Measurements from ENCODE around the gene NUP50. TPM values are rescaled to one million over a fixed set of nuclear protein-coding genes. Genes with fewer than 3 reads are reported as not detected.

The NUP50 gene
- total RNA-seq, 2 experiments from 2014 or later: 123 to 133 TPM

DNA sequence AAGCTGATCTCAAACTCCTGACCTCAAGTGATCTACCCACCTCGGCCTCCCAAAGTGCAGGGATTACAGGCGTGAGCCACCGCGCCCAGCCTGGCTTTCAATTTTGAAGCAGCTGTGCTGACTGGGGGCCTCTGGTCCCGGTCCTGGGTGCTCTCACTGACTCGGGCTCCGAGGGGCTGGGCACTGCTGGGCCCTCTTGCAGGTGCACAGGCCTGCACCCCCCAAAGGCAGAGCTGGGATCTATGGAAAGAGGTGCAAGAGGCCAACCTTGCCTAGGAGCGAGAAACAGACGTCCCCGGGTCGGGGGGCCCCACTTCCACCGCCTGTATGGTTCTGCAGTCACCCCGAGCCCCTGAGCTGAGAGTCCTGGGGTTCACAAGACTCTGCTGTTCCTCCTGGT, 43.8 kb downstream of the NUP50 start:
- ATAC-seq: no peak
- TF ChIP-seq, protein P1, sequence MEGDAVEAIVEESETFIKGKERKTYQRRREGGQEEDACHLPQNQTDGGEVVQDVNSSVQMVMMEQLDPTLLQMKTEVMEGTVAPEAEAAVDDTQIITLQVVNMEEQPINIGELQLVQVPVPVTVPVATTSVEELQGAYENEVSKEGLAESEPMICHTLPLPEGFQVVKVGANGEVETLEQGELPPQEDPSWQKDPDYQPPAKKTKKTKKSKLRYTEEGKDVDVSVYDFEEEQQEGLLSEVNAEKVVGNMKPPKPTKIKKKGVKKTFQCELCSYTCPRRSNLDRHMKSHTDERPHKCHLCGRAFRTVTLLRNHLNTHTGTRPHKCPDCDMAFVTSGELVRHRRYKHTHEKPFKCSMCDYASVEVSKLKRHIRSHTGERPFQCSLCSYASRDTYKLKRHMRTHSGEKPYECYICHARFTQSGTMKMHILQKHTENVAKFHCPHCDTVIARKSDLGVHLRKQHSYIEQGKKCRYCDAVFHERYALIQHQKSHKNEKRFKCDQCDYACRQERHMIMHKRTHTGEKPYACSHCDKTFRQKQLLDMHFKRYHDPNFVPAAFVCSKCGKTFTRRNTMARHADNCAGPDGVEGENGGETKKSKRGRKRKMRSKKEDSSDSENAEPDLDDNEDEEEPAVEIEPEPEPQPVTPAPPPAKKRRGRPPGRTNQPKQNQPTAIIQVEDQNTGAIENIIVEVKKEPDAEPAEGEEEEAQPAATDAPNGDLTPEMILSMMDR (IDR thresholded peaks at IDR 0.05): no peak
- Mint-ChIP-seq H3K9me3 (no peaks in the 10 kb centered on the region), H3K27me3 (no peaks in the 10 kb centered on the region), H3K4me1 (ENCODE audit: low read depth) (no peaks in the 10 kb centered on the region), H3K4me3 (no peak overlapping the region), H3K27ac (no peak overlapping the region), H3K36me3 (ENCODE audit: low read depth) (peaks cover 7% of the 10 kb centered on the region)
- DNase-seq: no peak
- CTCF ChIA-PET: interaction anchor here (1.3 to 2.2 kb wide), 4 partner anchors 11 to 106 kb away, joined by 4 to 25 read pairs (median 5); no protein-coding TSS in a partner anchor
- POLR2A ChIA-PET: no interaction called here
- intact Hi-C loops (cut with micrococcal nuclease): no loop called here

- Mint-ChIP-seq H3K4me1 (ENCODE audit: low read depth) (no peaks in the 10 kb centered on the region), H3K9me3 (no peaks in the 10 kb centered on the region), H3K27me3 (no peaks in the 10 kb centered on the region), H3K27ac (no peak overlapping the region), H3K36me3 (ENCODE audit: low read depth) (peaks cover 7% of the 10 kb centered on the region), H3K4me3 (no peak overlapping the region)
- intact Hi-C loops (cut with micrococcal nuclease): no loop called here
- DNase-seq (no peak), ATAC-seq (no peak)
- ChIA-PET POLR2A (interaction anchor here (0.6 kb wide), 1 partner anchor 20 kb away, joined by 3 read pairs; no protein-coding TSS in a partner anchor), CTCF (interaction anchor here (0.9 to 2.2 kb wide), 10 partner anchors 11 to 107 kb away, joined by 3 to 25 read pairs (median 4); no protein-coding TSS in a partner anchor)
- TF ChIP-seq, protein P1 (IDR thresholded peaks at IDR 0.05): no peak
Measured at GRCh38 chr22:45207981-45208664, 44.4 kb downstream of the NUP50 start.

- ChIA-PET CTCF (interaction anchor here (0.9 to 2.2 kb wide), 11 partner anchors 10 to 390 kb away, joined by 3 to 25 read pairs (median 4); no protein-coding TSS in a partner anchor), POLR2A (interaction anchor here (0.6 kb wide), 1 partner anchor 21 kb away, joined by 3 read pairs; no protein-coding TSS in a partner anchor)
- intact Hi-C loops (cut with micrococcal nuclease): no loop called here
- H3K4me3 Mint-ChIP-seq: no peak overlapping the region
- TF ChIP-seq, protein P1 (IDR thresholded peaks at IDR 0.05): no peak
- ATAC-seq (no peak), DNase-seq (no peak)
- peaks cover 7% of the 10 kb centered on the region for H3K36me3 Mint-ChIP-seq (ENCODE audit: low read depth)
- H3K4me1 Mint-ChIP-seq (ENCODE audit: low read depth): peaks cover 2% of the 10 kb centered on the region
- no peaks in the 10 kb centered on the region for H3K9me3 Mint-ChIP-seq
- H3K27me3 Mint-ChIP-seq: no peaks in the 10 kb centered on the region
- no peak overlapping the region for H3K27ac Mint-ChIP-seq
Measured at GRCh38 chr22:45208696-45208992, 44.9 kb downstream of the NUP50 start.

DNA sequence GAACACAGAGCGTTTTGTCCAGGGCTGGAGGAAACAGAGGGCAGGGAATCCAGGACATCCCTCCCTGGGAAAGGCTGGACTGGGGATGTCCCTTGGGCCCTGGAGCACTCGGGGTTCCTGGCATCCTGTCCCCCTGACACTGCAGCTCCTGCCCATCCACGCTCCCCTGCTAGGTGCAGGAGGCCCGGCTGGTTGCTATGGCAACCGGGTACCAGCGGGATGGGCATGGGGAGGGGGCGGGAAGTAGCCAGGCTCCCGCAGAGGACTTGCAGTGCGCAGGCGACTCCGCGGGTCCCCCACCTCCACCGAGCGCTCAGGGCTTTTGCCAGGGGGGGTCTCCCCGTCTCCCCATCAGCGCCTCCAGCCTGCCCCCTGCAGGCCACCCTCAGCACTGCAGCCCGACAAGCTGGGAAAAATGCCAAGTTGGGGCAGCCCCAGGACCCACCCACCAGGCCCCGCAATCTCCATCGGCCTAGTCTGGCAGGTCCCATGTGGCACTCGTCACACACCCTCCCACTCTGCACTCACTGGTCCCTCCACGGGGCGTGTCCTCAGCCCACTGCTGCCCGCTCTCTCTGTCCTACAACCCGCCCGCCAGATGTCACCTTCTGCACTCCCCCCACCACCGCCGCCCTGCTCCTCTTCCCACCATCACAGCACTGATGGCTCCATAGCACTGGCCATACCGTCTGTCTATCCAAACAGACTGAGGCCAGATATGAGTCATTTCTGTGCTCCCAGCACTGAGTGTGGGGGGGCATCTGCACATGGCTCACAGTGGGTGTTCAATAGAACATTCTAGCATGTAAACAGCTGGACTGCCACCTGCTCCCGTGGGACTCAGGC, 45.5 kb downstream of the NUP50 start:
- H3K27ac Mint-ChIP-seq: no peak overlapping the region
- H3K27me3 Mint-ChIP-seq: no peaks in the 10 kb centered on the region
- H3K9me3 Mint-ChIP-seq: no peaks in the 10 kb centered on the region
- ATAC-seq (peak; percentile 70), DNase-seq (peak; percentile 46)
- intact Hi-C loops (cut with micrococcal nuclease): no loop called here
- ChIA-PET POLR2A (interaction anchor here (0.9 kb wide), 1 partner anchor 36 kb away, joined by 4 read pairs; no protein-coding TSS in a partner anchor), CTCF (interaction anchor here (0.7 to 2.2 kb wide), 14 partner anchors 10 to 391 kb away, joined by 3 to 25 read pairs (median 4); no protein-coding TSS in a partner anchor)
- peaks cover 2% of the 10 kb centered on the region for H3K4me1 Mint-ChIP-seq (ENCODE audit: low read depth)
- H3K4me3 Mint-ChIP-seq: no peak overlapping the region
- TF ChIP-seq, protein P1 (IDR thresholded peaks at IDR 0.05): peak; percentile 78
- peaks cover 5% of the 10 kb centered on the region for H3K36me3 Mint-ChIP-seq (ENCODE audit: low read depth)
